HEK293 (cell line): Measurements from ENCODE around the gene KLHL35.

ENCODE experiments used
- PBX3 ChIP-seq: sonication (generic); formaldehyde crosslinking; IDR thresholded peaks from 2 replicates; pipeline ENCODE4 v1.8.1; 2022; ENCODE audit warnings: mild to moderate bottlenecking, moderate library complexity, missing genetic modification reagents
- ZNF335 ChIP-seq: fragments of 450-650 bp; formaldehyde crosslinking; conservative IDR thresholded peaks from 2 replicates; pipeline ENCODE4 v1.5.1; 2016; ENCODE audit warnings: missing biosample characterization, missing genetic modification characterization
- TF ChIP-seq, protein P1 (sequence below): fragments of 450-650 bp; formaldehyde crosslinking; IDR thresholded peaks from 2 replicates; pipeline ENCODE4 v1.5.1; 2016; ENCODE audit warnings: missing biosample characterization, missing genetic modification characterization

DNA sequence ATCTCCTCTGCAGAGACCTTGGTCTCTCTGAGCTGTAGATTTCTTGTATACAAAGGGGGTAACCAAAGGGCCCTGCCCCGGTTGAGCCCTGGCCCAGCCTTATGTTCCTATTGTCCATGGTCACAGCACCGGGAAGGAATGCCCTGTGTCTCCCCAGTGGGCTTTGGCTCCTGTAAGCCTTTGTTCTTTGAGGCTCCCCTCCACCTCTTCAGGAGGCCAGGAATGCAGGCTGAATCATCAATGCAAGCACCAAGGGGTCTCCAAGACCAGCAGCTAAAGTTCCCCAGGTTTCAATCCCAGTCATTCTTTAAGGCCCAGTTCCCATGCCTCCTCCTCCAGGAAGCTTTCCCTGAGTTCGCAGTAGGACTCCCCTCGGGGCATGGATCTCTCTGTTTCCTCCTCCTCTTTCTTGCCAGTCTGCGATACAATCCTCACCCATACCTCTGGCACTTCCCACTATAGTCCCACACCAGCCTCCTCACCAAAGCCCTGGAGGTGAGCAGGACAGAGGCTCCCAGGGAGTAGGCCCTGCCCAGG lies 29.2 kb upstream of the KLHL35 start:
- TF ChIP-seq, protein P1, sequence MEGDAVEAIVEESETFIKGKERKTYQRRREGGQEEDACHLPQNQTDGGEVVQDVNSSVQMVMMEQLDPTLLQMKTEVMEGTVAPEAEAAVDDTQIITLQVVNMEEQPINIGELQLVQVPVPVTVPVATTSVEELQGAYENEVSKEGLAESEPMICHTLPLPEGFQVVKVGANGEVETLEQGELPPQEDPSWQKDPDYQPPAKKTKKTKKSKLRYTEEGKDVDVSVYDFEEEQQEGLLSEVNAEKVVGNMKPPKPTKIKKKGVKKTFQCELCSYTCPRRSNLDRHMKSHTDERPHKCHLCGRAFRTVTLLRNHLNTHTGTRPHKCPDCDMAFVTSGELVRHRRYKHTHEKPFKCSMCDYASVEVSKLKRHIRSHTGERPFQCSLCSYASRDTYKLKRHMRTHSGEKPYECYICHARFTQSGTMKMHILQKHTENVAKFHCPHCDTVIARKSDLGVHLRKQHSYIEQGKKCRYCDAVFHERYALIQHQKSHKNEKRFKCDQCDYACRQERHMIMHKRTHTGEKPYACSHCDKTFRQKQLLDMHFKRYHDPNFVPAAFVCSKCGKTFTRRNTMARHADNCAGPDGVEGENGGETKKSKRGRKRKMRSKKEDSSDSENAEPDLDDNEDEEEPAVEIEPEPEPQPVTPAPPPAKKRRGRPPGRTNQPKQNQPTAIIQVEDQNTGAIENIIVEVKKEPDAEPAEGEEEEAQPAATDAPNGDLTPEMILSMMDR (tag by site-specific recombination) = no peak
- TF ChIP-seq ZNF335 (tag by site-specific recombination) (no peak), PBX3 (CRISPR knock-in tag) (no peak)
